AG04450 (cell line): Measurements from ENCODE around the gene SUN1. TPM values are rescaled to one million over a fixed set of nuclear protein-coding genes. Genes with fewer than 3 reads are reported as not detected.
A peak's percentile ranks its signal among the peaks of the same experiment; 100 is the strongest.

Source experiments
- CTCF ChIA-PET: fragments of 300-600, 350-600 bp; formaldehyde crosslinking; extraction: SDS; loops from one replicate; lab custom pipeline; 2022; ENCODE audit warnings: antibody characterized with exemption, inconsistent platforms; lab: Charles Lee
- POLR2A ChIA-PET: fragments of 350-600 bp; formaldehyde crosslinking; extraction: SDS; loops from one replicate; lab custom pipeline; 2021; ENCODE audit warnings: antibody characterized with exemption, inconsistent platforms; lab: Yijun Ruan, JAX
- DNase-seq: peaks from one replicate; pipeline ENCODE4 v3.0.0-alpha.2; 2011; ENCODE audit warnings: low read depth, low spot score
- H3K27ac ChIP-seq: one replicate; pipeline ENCODE4 v1.5.1; 2012; ENCODE audit warnings: low read depth, low read length, control low read depth
- H3K27me3 ChIP-seq: one replicate; pipeline ENCODE4 v1.6.0; 2012; ENCODE audit warnings: low read length; ENCODE audit not compliant: control insufficient read depth, insufficient read depth
- H3K4me3 ChIP-seq: 2 replicates; pipeline ENCODE4 v1.5.1; 2011; ENCODE audit warnings: mild to moderate bottlenecking, low read depth, low read length, control low read depth
- H3K9me3 ChIP-seq: 2 replicates; pipeline ENCODE4 v1.5.1; 2012; ENCODE audit warnings: low read length; ENCODE audit not compliant: control insufficient read depth, insufficient read depth
- polyA plus RNA-seq: library from polyadenylated mRNA; depleted of rRNA; stranded (reverse); fragments of >200 nt; gene quantifications from 2 replicates; pipeline ENCODE4 v1.2.3, GENCODE V29; 2011
- TF ChIP-seq, protein P1 (sequence below): IDR thresholded peaks from 2 replicates; pipeline ENCODE4 v1.5.1; 2011; ENCODE audit warnings: low read depth, low read length, control low read depth, inconsistent platforms

Gene SUN1
- polyA plus RNA-seq, 1 experiment, result 140 TPM

DNA sequence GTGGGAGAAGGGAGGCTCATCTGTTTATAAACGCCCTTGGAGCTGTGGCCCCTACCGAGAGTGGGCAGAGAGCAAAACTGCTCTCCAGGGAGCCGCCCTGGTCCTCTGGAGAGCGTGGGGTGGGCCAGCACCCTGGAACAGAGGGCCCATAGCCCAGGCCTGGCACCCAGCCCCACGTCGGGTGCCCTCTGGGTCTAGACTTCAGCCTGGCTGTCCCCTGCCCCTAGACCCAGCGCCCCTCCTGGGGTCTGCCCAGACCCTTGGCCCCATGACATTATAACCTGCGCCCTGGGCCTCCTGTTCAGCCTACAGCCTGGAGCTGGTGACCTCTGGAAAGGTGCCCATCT lies 68.7 kb downstream of the SUN1 start:
- no peak overlapping the region for H3K27ac ChIP-seq
- H3K9me3 ChIP-seq, result peaks cover 5% of the 10 kb centered on the region; the same call in 1 of the 2 replicates
- ChIA-PET POLR2A (interaction anchor here (0.6 to 1.3 kb wide), 2 partner anchors 75 to 248 kb away, joined by 3 to 6 read pairs; no protein-coding TSS in a partner anchor), CTCF (no interaction called here)
- DNase-seq, result no peak
- H3K4me3 ChIP-seq, result no peak overlapping the region
- no peaks in the 10 kb centered on the region for H3K27me3 ChIP-seq
- TF ChIP-seq, protein P1, sequence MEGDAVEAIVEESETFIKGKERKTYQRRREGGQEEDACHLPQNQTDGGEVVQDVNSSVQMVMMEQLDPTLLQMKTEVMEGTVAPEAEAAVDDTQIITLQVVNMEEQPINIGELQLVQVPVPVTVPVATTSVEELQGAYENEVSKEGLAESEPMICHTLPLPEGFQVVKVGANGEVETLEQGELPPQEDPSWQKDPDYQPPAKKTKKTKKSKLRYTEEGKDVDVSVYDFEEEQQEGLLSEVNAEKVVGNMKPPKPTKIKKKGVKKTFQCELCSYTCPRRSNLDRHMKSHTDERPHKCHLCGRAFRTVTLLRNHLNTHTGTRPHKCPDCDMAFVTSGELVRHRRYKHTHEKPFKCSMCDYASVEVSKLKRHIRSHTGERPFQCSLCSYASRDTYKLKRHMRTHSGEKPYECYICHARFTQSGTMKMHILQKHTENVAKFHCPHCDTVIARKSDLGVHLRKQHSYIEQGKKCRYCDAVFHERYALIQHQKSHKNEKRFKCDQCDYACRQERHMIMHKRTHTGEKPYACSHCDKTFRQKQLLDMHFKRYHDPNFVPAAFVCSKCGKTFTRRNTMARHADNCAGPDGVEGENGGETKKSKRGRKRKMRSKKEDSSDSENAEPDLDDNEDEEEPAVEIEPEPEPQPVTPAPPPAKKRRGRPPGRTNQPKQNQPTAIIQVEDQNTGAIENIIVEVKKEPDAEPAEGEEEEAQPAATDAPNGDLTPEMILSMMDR, result no peak

DNA sequence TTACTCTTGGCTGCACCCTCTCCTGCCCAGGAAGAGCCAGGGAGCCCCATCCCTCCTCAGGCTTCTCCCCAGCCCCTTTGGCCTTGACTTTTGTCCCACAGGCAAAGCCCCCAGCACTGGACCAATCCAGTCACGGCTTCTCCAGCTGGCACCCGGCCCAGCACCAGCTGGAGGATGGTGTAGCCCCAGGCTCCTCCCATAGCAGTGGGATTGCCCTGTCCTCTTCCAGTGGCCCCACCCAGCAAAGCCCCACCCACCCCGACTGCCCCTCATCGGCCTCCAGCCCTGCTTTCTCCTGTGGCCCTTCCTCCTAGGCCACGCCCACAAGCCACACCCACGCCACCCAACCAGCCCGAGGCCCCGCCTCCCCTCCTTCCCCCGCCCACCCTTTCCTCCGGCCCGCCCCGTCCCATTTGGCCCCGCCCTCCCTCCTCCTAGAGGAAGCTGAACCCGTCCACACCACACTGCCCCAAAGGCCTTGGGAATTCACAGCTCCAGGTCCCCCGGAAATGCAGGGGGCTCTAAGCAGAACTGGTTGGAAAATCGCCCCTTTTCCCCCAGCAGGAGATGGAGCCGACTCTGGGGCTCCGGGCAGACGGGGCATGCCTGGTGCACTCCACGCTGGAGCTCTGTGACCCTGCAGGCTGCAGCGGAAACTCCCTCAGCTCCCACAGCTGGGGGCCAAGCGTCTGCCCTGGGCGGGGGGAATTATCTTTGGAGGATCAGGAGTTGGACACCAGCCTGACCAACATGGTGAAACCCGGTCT lies 69.3 kb downstream of the SUN1 start:
- POLR2A ChIA-PET, result interaction anchor here (0.6 to 1.3 kb wide), 2 partner anchors 74 to 247 kb away, joined by 3 to 6 read pairs; no protein-coding TSS in a partner anchor
- Histone ChIP-seq H3K9me3 (peaks cover 5% of the 10 kb centered on the region; the same call in 1 of the 2 replicates), H3K27me3 (peaks cover 4% of the 10 kb centered on the region), H3K27ac (no peak overlapping the region), H3K4me3 (no peak overlapping the region)
- TF ChIP-seq, protein P1, result no peak
- CTCF ChIA-PET, result no interaction called here
- peak; percentile 58 for DNase-seq

DNA sequence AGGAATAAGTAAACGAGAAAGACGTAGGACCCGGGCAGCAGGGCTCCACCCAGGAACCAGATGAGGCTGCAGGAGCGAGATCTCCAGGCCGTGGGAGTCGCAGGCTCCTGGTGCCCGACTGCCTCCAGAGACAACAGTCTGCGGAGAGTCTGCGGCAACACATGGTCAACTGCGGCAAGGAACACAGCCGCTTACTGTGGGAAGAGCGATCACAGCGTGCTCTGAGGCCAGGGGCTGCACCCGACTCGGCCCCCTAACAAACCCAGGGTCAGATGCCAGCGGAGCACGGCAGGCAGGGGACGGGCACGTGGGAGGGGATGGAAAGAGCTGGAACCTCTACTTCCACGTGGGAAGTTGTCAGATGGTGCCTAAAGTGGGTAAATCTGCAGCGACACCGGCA lies 70.7 kb downstream of the SUN1 start:
- H3K4me3 ChIP-seq, result no peak overlapping the region
- POLR2A ChIA-PET, result no interaction called here
- CTCF ChIA-PET, result interaction anchor here (0.5 kb wide), 1 partner anchor 163 kb away, joined by 3 read pairs; no protein-coding TSS in a partner anchor
- DNase-seq, result no peak
- H3K27me3 ChIP-seq, result peaks cover 4% of the 10 kb centered on the region
- peaks cover 5% of the 10 kb centered on the region; the same call in 1 of the 2 replicates for H3K9me3 ChIP-seq
- H3K27ac ChIP-seq, result no peak overlapping the region
- TF ChIP-seq, protein P1, result no peak

DNA sequence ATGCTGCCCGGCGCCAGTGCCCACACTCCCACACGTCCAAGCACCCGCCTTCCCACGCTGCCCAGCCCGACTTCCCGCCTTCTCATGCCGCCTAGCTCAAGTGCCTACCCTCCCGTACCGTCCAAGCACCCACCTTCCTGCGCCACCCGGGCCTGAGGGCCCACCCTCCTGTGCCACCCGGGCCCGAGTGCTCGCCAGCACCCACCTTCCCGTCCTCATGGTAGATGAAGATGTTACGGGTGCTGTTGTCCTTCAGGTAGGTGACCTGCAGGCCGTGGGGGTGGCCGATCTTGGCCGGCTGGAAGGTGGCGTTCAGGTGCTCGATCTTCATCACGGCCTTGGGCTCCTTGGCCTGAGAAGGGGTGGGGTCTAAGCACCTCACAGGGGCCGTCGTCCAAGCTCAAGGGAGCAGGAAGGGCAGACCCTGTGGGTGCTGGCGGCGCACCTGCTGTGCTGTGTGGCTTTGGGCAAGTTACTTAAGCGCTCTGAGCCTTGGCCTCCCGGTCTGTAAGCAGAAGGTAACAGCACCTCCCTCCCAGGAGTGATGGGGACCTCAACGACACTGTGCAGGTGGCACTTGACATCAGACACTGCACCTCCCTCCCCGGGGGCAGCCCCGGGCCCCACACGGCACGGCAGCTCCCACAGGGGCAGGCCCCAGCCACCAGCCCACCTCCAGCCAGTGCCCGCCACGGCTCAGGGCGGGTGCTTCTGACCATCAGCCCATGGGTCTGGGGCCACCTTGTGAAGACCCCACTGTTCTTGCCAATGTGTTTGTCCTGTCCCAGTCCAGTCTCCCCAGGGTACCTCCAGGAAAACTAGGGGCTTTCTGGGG lies 71.9 kb downstream of the SUN1 start:
- TF ChIP-seq, protein P1, result no peak
- Histone ChIP-seq H3K4me3 (no peak overlapping the region), H3K9me3 (peaks cover 5% of the 10 kb centered on the region; the same call in 1 of the 2 replicates), H3K27me3 (peaks cover 4% of the 10 kb centered on the region), H3K27ac (no peak overlapping the region)
- ChIA-PET POLR2A (interaction anchor here (0.8 kb wide), 1 partner anchor 187 kb away, joined by 4 read pairs; no protein-coding TSS in a partner anchor), CTCF (no interaction called here)
- DNase-seq, result no peak
